Measurements from ENCODE around the gene NFE2L3.
"Not testable (repeated sequence)": the region's sequence is repeated elsewhere in the genome, so short reads cannot be mapped to it uniquely, and the experiment has no call there.

Gene NFE2L3

DNA sequence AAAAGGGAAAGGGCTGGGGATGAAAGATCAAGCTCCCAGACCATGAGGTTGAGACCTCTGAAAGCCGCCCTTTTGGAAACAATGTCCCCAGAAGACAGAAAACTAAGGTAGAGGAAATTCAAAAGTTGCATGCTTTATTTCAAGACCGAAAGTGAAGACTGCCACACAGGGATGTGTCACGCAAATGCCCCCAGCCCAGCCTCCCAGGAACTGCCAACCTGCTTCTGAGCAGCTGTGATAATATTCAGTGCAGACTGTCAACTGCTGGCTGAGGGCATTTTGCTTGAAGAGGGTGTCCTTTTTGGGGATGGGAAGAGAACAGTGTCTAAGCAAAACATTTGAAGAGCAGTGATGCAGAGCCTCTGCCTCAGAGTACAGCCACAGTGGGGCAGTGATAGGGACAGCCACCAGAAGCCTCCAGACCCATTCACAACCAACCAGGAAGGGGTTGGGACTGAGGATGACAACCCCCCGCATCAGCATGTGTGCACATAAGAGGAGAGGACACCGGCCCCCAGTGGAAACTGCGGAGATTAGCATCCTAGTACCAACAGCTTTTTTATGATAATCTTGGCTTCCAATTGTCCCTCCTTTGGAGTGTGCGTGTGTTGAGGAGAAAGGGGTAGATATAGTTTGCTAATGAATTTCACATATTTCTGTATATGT is 34.7 kb upstream of the NFE2L3 start:
- TF ChIP-seq CTCF (IDR thresholded peaks at IDR 0.05; ENCODE audit: low read depth, low read length): no peak
- no peak overlapping the region for H3K4me3 ChIP-seq (ENCODE audit: low read depth, low read length)

- TF ChIP-seq CTCF (IDR thresholded peaks at IDR 0.05; ENCODE audit: low read depth, low read length): no peak
- no peak overlapping the region for H3K4me3 ChIP-seq (ENCODE audit: low read depth, low read length)
These were observed 34.0 kb upstream of the NFE2L3 start for GRCh38 chr7:26117970-26118369.

DNA sequence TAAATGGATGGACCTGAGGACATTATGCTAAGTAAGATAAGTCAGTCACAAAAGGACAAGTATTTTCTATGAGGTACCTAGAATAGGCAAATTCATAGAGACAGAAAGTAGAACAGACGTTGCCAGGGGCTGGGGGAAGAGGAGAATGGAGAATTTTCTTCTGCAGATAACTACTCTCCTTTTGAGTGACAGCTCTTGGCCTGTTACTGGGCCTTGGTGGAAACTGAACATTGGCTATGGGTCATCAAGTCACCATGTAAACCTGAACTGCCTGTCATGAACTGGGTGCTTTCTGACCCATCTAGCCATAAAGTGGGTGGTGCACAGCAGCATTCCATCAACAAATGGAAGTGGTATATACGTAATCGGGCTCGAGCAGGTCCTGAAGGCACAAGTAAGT is 29.3 kb upstream of the NFE2L3 start:
- no peak overlapping the region for H3K4me3 ChIP-seq (ENCODE audit: low read depth, low read length)
- TF ChIP-seq CTCF (IDR thresholded peaks at IDR 0.05; ENCODE audit: low read depth, low read length): no peak

- not testable (repeated sequence) for H3K4me3 ChIP-seq (ENCODE audit: low read depth, low read length)
These were observed 27.2 kb upstream of the NFE2L3 start for GRCh38 chr7:26124775-26125174.

DNA sequence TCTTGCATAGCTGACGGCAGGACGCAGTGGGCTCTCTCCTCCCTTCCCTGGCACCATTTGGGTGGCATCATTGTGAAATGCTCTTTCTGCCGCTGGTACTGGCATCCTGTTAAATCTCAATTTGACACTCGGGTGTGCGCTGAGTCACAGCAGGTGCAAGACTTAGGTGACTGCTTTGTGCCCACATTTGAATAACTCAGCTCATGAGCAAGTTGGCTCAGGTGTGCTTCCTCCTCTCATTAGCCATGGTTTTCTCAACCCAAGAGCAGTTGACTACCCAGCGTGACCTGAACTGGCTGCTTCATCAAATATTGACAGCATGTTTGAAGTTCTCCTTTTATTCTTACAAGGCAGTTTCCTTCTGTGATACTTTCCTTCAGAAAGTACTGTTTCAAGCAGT is 24.6 kb upstream of the NFE2L3 start:
- no peak for TF ChIP-seq CTCF (IDR thresholded peaks at IDR 0.05; ENCODE audit: low read depth, low read length)

GRCh38 chr7:26131056-26131589 is 20.9 kb upstream of the NFE2L3 start:
- no peak overlapping the region for H3K4me3 ChIP-seq (ENCODE audit: low read depth, low read length)
- no peak for TF ChIP-seq CTCF (IDR thresholded peaks at IDR 0.05; ENCODE audit: low read depth, low read length)

More for the DNA sequence above, 24.6 kb upstream of the NFE2L3 start:
- no peak overlapping the region for H3K4me3 ChIP-seq (ENCODE audit: low read depth, low read length)

GRCh38 chr7:26135076-26135475 is 16.9 kb upstream of the NFE2L3 start:
- H3K4me3 ChIP-seq (ENCODE audit: low read depth, low read length): no peak overlapping the region
- TF ChIP-seq CTCF (IDR thresholded peaks at IDR 0.05; ENCODE audit: low read depth, low read length): no peak

GRCh38 chr7:26135551-26135950 is 16.4 kb upstream of the NFE2L3 start:
- H3K4me3 ChIP-seq (ENCODE audit: low read depth, low read length): no peak overlapping the region
- TF ChIP-seq CTCF (IDR thresholded peaks at IDR 0.05; ENCODE audit: low read depth, low read length): no peak
